GM06990 (cell line): Measurements from ENCODE around the gene DEAF1.
"Not testable (repeated sequence)": the region's sequence is repeated elsewhere in the genome, so short reads cannot be mapped to it uniquely, and the experiment has no call there.

ENCODE experiments used
- DNase-seq: peaks from one replicate; pipeline ENCODE4 v3.0.0-alpha.2; 2011; ENCODE audit not compliant: insufficient read length; ENCODE audit errors: extremely low read depth
- H3K27me3 ChIP-seq: replicated peaks from 2 replicates; pipeline ENCODE4 v1.6.0; 2011; ENCODE audit warnings: low read length; ENCODE audit not compliant: control insufficient read depth, insufficient read depth
- H3K36me3 ChIP-seq: 2 replicates; pipeline ENCODE4 v1.5.1; 2011; ENCODE audit warnings: low read length; ENCODE audit not compliant: control insufficient read depth, insufficient read depth
- H3K4me3 ChIP-seq: replicated peaks from 2 replicates; pipeline ENCODE4 v1.5.1; 2011; ENCODE audit warnings: low read depth, mild to moderate bottlenecking, control low read depth, low read length
- TF ChIP-seq, protein P1 (sequence below): IDR thresholded peaks from 2 replicates; pipeline ENCODE4 v1.5.1; 2011; ENCODE audit warnings: low read length, control low read depth, mild to moderate bottlenecking, inconsistent platforms; ENCODE audit not compliant: insufficient read depth, poor library complexity, severe bottlenecking

The DEAF1 gene

DNA sequence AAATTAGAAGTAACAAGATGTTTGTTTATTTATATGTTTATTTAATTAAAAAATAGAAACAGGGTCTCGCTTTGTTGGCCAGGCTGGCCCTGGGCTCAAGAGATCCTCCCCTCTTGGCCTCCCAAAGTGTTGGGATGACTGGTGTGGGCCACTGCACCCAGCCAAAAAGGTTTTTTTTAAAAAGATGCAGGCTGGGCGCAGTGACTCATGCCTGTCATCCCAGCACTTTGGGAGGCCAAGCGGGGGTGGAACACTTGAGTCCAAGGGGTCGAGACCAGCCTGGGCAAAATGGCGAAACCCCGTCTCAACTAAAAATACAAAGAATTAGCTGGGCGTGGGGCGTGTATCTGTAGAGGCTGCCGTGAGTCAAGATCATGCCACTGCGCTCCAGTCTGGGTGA is 44.5 kb downstream of the DEAF1 start:
- DNase-seq, result no peak
- Histone ChIP-seq H3K4me3 (no peak overlapping the region), H3K36me3 (no peaks in the 10 kb centered on the region; the same call in 1 of the 2 replicates), H3K27me3 (no peaks in the 10 kb centered on the region)
- TF ChIP-seq, protein P1, sequence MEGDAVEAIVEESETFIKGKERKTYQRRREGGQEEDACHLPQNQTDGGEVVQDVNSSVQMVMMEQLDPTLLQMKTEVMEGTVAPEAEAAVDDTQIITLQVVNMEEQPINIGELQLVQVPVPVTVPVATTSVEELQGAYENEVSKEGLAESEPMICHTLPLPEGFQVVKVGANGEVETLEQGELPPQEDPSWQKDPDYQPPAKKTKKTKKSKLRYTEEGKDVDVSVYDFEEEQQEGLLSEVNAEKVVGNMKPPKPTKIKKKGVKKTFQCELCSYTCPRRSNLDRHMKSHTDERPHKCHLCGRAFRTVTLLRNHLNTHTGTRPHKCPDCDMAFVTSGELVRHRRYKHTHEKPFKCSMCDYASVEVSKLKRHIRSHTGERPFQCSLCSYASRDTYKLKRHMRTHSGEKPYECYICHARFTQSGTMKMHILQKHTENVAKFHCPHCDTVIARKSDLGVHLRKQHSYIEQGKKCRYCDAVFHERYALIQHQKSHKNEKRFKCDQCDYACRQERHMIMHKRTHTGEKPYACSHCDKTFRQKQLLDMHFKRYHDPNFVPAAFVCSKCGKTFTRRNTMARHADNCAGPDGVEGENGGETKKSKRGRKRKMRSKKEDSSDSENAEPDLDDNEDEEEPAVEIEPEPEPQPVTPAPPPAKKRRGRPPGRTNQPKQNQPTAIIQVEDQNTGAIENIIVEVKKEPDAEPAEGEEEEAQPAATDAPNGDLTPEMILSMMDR, result no peak

DNA sequence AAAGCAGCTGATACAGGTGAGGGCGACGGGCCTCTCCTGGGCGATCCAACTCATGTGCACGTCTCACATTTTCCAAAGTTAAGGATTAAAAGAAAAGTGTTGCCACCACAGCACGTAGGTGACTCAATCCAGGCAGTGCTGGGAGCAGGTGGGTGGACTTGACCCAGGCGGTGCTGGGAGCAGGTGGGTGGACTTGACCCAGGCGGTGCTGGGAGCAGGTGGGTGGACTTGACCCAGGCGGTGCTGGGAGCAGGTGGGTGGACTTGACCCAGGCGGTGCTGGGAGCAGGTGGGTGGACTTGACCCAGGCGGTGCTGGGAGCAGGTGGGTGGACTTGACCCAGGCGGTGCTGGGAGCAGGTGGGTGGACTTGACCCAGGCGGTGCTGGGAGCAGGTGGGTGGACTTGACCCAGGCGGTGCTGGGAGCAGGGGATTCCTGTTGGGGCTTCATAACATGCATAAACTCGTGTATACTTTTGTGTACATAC is 47.3 kb downstream of the DEAF1 start:
- DNase-seq, H3K27me3 ChIP-seq, H3K36me3 ChIP-seq, H3K4me3 ChIP-seq: not testable (repeated sequence)

DNA sequence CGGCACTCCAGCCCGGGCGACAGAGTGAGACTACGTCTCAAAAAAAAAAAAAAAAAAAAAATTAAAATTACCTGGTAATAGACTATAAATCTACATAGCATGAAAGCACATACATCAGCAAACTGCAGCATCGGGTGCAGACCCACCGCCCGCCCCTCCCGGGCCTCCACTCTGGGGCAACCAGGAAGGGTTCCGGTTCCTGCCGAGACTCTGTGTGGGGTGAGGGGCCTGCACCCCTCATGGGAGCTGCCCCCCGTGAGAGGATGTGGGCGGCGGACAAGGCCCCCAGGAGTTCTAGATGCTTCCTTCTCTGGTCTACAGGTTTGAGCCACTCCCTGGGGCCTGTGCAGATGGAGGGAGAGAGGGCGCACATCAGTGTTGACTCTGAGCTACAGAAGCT is 48.8 kb downstream of the DEAF1 start:
- DNase-seq, result no peak
- H3K36me3 ChIP-seq, result peaks cover 2% of the 10 kb centered on the region
- no peak overlapping the region for H3K4me3 ChIP-seq
- no peaks in the 10 kb centered on the region for H3K27me3 ChIP-seq
- TF ChIP-seq, protein P1, result no peak

- TF ChIP-seq, protein P1, result no peak
- no peak overlapping the region for H3K4me3 ChIP-seq
- no peak for DNase-seq
- H3K36me3 ChIP-seq, result peaks cover 2% of the 10 kb centered on the region
- no peaks in the 10 kb centered on the region for H3K27me3 ChIP-seq
Measured at GRCh38 chr11:645536-645935, 49.5 kb downstream of the DEAF1 start.

- DNase-seq, result no peak
- Histone ChIP-seq H3K27me3 (no peaks in the 10 kb centered on the region; the same call in 1 of the 2 replicates), H3K4me3 (no peak overlapping the region), H3K36me3 (peaks cover 2% of the 10 kb centered on the region)
- TF ChIP-seq, protein P1, result no peak
Measured at GRCh38 chr11:643849-644738, 50.9 kb downstream of the DEAF1 start.

GRCh38 chr11:643366-643765 is 51.7 kb downstream of the DEAF1 start:
- Histone ChIP-seq H3K4me3 (no peak overlapping the region), H3K36me3 (peaks cover 2% of the 10 kb centered on the region), H3K27me3 (no peaks in the 10 kb centered on the region; the same call in 1 of the 2 replicates)
- TF ChIP-seq, protein P1, result no peak
- DNase-seq, result no peak
